Ascending aorta (tissue), 2 donors: ENCODE data around the gene ENO2. TPM values are rescaled to one million over a fixed set of nuclear protein-coding genes. Genes with fewer than 3 reads are reported as not detected.

ENCODE experiments used
- DNase-seq, 2 donors: peaks; one replicate each; pipeline ENCODE4 v3.0.0-alpha.2; 2019; ENCODE audit warnings: low spot score in 2 of 2
- H3K27ac ChIP-seq, 2 donors: fragments of 200-600 bp; sonication (generic); one replicate each; pipeline ENCODE4 v1.5.1; 2016 to 2017; ENCODE audit warnings: mild to moderate bottlenecking in 1 of 2
- H3K27me3 ChIP-seq: fragments of 200-600 bp; sonication (generic); one replicate; pipeline ENCODE4 v1.5.1; 2017
- H3K36me3 ChIP-seq, 2 donors: fragments of 200-600 bp; sonication (generic); one replicate each; pipeline ENCODE4 v1.5.1; 2016
- H3K4me1 ChIP-seq, 2 donors: fragments of 200-600 bp; sonication (generic); one replicate each; pipeline ENCODE4 v1.5.1; 2016 to 2017; ENCODE audit warnings: mild to moderate bottlenecking in 1 of 2
- H3K4me3 ChIP-seq, 2 donors: fragments of 200-600 bp; sonication (generic); one replicate each; pipeline ENCODE4 v1.5.1; 2016 to 2017; ENCODE audit warnings: mild to moderate bottlenecking in 1 of 2
- H3K9me3 ChIP-seq, 2 donors: fragments of 200-600 bp; sonication (generic); one replicate each; pipeline ENCODE4 v1.5.1; 2016
- intact Hi-C: fragments of 100-400 bp; cut with DNase I; formaldehyde crosslinking; loops from one replicate; pipeline ENCODE4 v1.15.1; 2023
- total RNA-seq: library from RNA; depleted of rRNA; stranded (reverse); fragments of >200 nt; gene quantifications from one replicate; pipeline ENCODE4 v1.1.0, GENCODE V29; 2016
- TF ChIP-seq, protein P1 (sequence below), 3 experiments: fragments of 200-600 bp in 2 of 3; fragments of 450-650 bp in 1 of 3; sonication (generic) in 2 of 3; IDR thresholded peaks; one replicate each; pipeline ENCODE4 v1.5.1; 2016 to 2019; ENCODE audit warnings: antibody characterized with exemption in 3 of 3, mild to moderate bottlenecking in 1 of 3, moderate library complexity in 1 of 3

The ENO2 gene
- total RNA-seq, 1 donor from 2014 or later: 30.3 TPM

DNA sequence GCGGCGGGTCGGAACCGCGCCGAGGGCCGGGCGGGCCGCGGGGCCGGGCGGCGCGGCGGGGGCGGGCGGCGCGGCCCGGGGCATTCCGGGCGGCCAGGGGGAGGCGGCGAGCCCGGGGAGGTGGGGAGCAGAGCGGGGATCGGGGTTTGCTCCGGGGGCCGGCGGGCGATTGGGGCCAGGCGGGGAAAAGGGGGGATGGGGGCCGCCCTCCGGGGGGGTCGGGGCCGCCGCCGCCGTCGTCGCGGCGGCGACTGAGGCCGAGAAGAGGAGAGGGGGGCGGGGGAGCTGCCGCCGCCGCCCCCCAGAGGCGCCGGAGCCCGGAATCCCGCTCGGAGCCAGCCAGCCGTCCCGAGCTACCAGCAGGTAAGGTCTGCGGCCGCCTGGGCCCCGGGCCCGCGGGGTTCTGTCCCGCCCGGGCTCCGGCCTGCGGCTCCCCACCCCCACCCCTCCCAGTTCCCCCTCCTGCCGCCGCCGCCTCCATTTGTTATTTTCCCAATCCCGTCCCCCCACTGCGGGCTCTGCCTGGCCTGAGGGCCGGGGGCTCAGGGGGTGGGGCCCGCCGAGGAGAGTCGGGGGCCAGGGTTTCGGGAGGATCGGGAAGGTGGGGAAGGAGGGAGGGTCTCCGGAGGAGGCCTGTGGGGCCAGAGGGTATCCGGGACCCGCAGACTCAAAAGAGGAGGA is 13.8 kb downstream of the ENO2 start:
- no peaks in the 10 kb centered on the region for H3K27me3 ChIP-seq
- peaks cover 27 to 40% of the 10 kb centered on the region in 2 donors for H3K4me1 ChIP-seq
- no peaks in the 10 kb centered on the region for H3K9me3 ChIP-seq
- DNase-seq: no peak
- H3K36me3 ChIP-seq: peaks cover under 1 to 6% of the 10 kb centered on the region in 2 donors
- H3K27ac ChIP-seq: peak overlapping the region; percentile 97 to 99
- TF ChIP-seq, protein P1, sequence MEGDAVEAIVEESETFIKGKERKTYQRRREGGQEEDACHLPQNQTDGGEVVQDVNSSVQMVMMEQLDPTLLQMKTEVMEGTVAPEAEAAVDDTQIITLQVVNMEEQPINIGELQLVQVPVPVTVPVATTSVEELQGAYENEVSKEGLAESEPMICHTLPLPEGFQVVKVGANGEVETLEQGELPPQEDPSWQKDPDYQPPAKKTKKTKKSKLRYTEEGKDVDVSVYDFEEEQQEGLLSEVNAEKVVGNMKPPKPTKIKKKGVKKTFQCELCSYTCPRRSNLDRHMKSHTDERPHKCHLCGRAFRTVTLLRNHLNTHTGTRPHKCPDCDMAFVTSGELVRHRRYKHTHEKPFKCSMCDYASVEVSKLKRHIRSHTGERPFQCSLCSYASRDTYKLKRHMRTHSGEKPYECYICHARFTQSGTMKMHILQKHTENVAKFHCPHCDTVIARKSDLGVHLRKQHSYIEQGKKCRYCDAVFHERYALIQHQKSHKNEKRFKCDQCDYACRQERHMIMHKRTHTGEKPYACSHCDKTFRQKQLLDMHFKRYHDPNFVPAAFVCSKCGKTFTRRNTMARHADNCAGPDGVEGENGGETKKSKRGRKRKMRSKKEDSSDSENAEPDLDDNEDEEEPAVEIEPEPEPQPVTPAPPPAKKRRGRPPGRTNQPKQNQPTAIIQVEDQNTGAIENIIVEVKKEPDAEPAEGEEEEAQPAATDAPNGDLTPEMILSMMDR (IDR thresholded peaks at IDR 0.05): no peak
- H3K4me3 ChIP-seq: peak overlapping the region; percentile 92 to 99
- intact Hi-C loops: loop anchor here (1.0 to 10.0 kb wide), 3 partner anchors 8 to 583 kb away; partner anchors contain the start of genes LPCAT3 and TNFRSF1A

DNA sequence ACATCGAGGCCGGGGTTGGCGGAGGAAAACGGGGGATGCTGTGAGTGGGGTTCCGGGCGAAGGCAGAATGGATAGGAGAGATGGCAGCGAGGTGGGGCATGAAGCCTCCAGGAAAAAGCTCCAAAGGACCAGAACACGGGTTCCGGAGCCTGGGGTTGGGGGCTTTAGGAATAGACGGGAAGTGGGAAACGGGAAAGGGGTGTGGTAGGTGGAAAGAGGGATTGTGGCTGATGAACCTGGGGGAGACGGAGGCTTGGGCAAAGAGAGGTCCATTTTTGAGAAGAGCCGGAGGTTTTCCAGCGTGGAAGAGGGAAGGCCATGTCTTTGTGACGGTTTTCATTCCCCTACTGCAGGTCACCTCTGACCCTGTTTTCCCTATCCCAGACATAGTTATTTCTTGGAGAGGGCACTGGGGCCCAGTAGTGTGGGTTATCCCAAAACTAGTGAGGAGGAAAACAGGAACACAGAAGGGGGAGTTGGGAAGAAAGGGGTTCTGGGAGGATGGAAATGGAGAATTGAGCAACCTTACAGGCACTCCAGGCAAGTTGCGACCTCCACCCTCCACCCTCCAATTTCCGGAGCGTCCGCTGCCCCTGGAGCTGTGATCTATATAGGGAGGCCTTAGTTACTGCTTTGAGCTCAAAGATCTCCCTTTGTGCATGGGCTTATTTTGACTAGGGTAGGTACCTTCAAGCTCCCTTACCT is 14.5 kb downstream of the ENO2 start:
- TF ChIP-seq, protein P1 (IDR thresholded peaks at IDR 0.05): no peak
- Histone ChIP-seq H3K9me3 (no peaks in the 10 kb centered on the region), H3K4me1 (peaks cover 27 to 44% of the 10 kb centered on the region in 2 donors), H3K27me3 (no peaks in the 10 kb centered on the region), H3K27ac (peak overlapping the region; percentile 97 to 99), H3K4me3 (peak overlapping the region; percentile 92 to 99), H3K36me3 (peaks cover 0 to 2% of the 10 kb centered on the region in 2 donors)
- DNase-seq: no peak
- intact Hi-C loops: loop anchor here (1.0 to 10.0 kb wide), 3 partner anchors 7 to 584 kb away; partner anchors contain the start of genes LPCAT3 and TNFRSF1A

DNA sequence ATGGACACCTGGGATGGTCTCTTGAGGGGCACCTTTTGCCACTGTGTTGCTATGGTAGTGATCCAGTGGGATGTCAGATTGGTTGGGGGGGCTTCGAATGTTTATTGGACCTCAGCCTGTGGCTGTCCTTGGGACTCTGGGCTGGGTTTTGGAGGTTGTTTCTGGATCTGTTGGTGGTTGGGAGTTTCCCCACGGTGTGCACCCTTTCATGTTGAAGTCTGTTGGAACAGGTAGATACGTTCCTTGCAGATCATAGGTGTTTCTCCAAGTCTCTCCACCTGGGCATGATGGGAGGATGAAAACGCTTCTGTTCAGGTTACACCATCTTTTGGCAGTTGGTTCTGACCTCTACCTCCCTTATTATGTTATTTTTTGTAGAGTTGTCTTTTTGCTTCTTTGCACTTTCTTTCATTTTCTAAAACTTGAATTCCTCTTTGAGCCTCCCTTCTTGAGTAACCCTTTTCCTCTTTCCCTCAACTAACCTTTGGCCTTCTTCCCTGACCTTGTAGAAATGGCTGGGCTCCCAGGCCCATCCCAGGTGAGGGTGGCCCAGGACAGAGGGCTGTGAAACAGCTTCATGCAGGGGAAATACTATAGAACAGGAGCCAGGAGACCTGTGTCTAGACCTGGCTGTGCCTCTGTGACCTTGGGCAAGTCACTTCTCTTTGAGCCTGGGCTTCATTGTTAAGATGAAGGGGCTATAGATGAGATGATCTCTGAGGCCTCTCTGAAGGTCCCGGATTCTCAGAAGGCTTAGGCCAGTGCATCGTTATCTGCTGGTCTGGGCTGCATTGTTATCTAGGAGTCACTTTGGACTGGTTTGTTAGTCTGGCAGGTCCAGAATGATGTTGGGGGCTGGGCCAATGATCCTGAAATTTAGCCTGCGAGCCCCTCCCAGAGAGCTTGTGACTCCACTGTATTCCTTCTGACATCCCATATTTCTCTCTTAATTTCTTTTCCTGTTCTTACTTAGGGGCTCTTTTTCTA is 15.4 kb downstream of the ENO2 start:
- Histone ChIP-seq H3K27me3 (no peaks in the 10 kb centered on the region), H3K4me3 (peak overlapping the region; percentile 92 to 99), H3K4me1 (peaks cover 23 to 41% of the 10 kb centered on the region in 2 donors), H3K36me3 (peaks cover 6 to 8% of the 10 kb centered on the region in 2 donors), H3K9me3 (no peaks in the 10 kb centered on the region), H3K27ac (peak overlapping the region; percentile 97 to 99)
- TF ChIP-seq, protein P1 (IDR thresholded peaks at IDR 0.05): no peak
- no peak for DNase-seq
- intact Hi-C loops: loop anchor here (5.0 to 10.0 kb wide), 2 partner anchors 88 to 585 kb away; partner anchors contain the start of genes LPCAT3 and TNFRSF1A

DNA sequence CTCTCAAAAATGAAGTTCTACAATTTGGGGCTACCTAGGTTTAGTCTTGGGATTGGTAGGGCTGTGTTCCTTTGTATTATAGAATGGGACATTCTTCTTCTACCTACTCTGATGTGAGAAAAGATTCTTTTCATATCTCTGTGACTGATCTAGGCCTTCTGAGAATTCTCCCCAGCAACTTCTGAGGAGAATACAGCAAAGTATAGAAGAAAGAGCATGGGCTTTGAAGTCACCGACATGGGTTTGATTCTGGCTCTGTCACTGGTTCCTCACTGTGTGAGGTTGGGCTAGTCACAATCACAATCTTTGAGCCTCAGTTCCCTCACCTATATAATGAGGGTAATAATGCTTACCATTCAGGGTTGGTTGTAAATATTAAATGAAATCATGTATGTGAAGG is 18.4 kb downstream of the ENO2 start:
- intact Hi-C loops: no loop called here
- Histone ChIP-seq H3K4me3 (no peak overlapping the region), H3K9me3 (no peaks in the 10 kb centered on the region), H3K4me1 (peaks cover 19 to 29% of the 10 kb centered on the region in 2 donors), H3K27me3 (no peaks in the 10 kb centered on the region), H3K27ac (peak overlapping the region in 1 of 2 donors; percentile 59), H3K36me3 (peaks cover 18 to 21% of the 10 kb centered on the region in 2 donors)
- TF ChIP-seq, protein P1 (IDR thresholded peaks at IDR 0.05): no peak
- DNase-seq: no peak

DNA sequence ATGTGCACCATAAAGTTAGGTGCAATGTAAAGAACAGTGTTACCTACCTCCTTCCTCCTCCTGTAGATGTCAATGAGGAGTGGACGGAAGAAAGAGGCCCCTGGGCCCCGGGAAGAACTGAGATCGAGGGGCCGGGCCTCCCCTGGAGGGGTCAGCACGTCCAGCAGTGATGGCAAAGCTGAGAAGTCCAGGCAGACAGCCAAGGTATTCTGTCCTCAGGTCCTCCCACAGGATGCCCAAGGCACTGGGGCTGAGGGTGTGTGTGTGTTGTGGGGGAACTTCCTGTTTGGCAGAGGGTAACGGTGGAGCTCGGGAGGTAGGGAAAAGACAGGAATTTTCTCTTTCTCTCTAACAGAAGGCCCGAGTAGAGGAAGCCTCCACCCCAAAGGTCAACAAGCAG is 19.7 kb downstream of the ENO2 start:
- intact Hi-C loops: no loop called here
- H3K4me1 ChIP-seq: peaks cover 30 to 40% of the 10 kb centered on the region in 2 donors
- no peak for DNase-seq
- no peaks in the 10 kb centered on the region for H3K27me3 ChIP-seq
- TF ChIP-seq, protein P1 (IDR thresholded peaks at IDR 0.05): no peak
- peak overlapping the region; percentile 59 to 68 for H3K27ac ChIP-seq
- no peaks in the 10 kb centered on the region for H3K9me3 ChIP-seq
- peaks cover 18 to 25% of the 10 kb centered on the region in 2 donors for H3K36me3 ChIP-seq
- no peak overlapping the region for H3K4me3 ChIP-seq
